ENCODE results near the gene OSER1. TPM values are rescaled to one million over a fixed set of nuclear protein-coding genes. Genes with fewer than 3 reads are reported as not detected.

The OSER1 gene
- total and polyA plus RNA-seq, 5 donors from 2014 or later: 48.4 to 137 (median 68.8) TPM

- DNase-seq: no peak
- H3K4me1 Mint-ChIP-seq: peaks cover 41 to 73% (median 53%) of the 10 kb centered on the region in 4 donors
- peaks cover 23% of the 10 kb centered on the region for H3K36me3 Mint-ChIP-seq
Measured at GRCh38 chr20:44207126-44207723, 3.3 kb downstream of the OSER1 start.

DNA sequence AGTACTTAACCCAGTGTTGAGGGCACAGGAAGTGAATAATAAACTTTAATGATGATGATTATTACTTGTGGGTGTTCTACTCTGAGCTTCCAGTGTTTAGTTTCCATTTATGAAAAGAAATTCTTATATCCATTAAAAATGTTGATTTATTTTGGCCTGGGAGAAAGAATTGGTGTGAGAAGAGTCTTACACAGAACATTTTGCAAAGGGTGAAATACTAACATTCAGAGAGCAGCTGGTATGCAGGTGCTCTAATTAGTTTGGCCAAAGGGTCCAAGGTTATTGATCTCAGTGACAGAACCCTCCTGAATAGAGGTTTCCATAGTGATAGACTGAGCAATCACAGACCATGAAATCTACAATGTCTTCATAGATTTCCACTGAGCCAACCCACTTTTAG, 4.4 kb downstream of the OSER1 start:
- H3K27me3 Mint-ChIP-seq: no peaks in the 10 kb centered on the region
- no peak for ATAC-seq (ENCODE audit: low read depth in 2 of 2)
- peaks cover 29% of the 10 kb centered on the region for H3K4me1 ChIP-seq (ENCODE audit: control insufficient read depth, insufficient read depth, low read length, poor library complexity, severe bottlenecking)
- H3K4me3 ChIP-seq (ENCODE audit: low read depth, low read length): no peak overlapping the region
- peaks cover 31% of the 10 kb centered on the region for H3K36me3 Mint-ChIP-seq
- no peak for DNase-seq
- peaks cover 39 to 71% (median 56%) of the 10 kb centered on the region in 4 donors for H3K4me1 Mint-ChIP-seq
- no peaks in the 10 kb centered on the region for H3K9me3 ChIP-seq (ENCODE audit: control insufficient read depth in 2 of 2, low read length in 2 of 2)
- H3K36me3 ChIP-seq (ENCODE audit: control insufficient read depth, insufficient read depth, low read length): peaks cover 47% of the 10 kb centered on the region
- no peak overlapping the region for H3K27ac ChIP-seq (ENCODE audit: insufficient read depth, low read length, poor library complexity, severe bottlenecking)
- H3K9me3 Mint-ChIP-seq: no peaks in the 10 kb centered on the region
- no peaks in the 10 kb centered on the region for H3K27me3 ChIP-seq (ENCODE audit: control insufficient read depth, insufficient read depth, low read length)
- no peak overlapping the region for H3K27ac Mint-ChIP-seq
- H3K4me3 Mint-ChIP-seq: peak overlapping the region in 2 of 4 donors; percentile 35 to 85

More at GRCh38 chr20:44207126-44207723, 3.3 kb downstream of the OSER1 start:
- H3K9me3 ChIP-seq (ENCODE audit: control insufficient read depth in 2 of 2, low read length in 2 of 2): no peaks in the 10 kb centered on the region
- Mint-ChIP-seq H3K27me3 (no peaks in the 10 kb centered on the region), H3K9me3 (no peaks in the 10 kb centered on the region), H3K27ac (peak overlapping the region in 1 of 3 donors; percentile 24), H3K4me3 (peak overlapping the region in 2 of 4 donors; percentile 53 to 88)
- peaks cover 40% of the 10 kb centered on the region for H3K4me1 ChIP-seq (ENCODE audit: control insufficient read depth, insufficient read depth, low read length, poor library complexity, severe bottlenecking)
- H3K36me3 ChIP-seq (ENCODE audit: control insufficient read depth, insufficient read depth, low read length): peaks cover 37% of the 10 kb centered on the region
- no peak for ATAC-seq (ENCODE audit: low read depth in 2 of 2)
- H3K27me3 ChIP-seq (ENCODE audit: control insufficient read depth, insufficient read depth, low read length): no peaks in the 10 kb centered on the region
- H3K27ac ChIP-seq (ENCODE audit: insufficient read depth, low read length, poor library complexity, severe bottlenecking): peak overlapping the region; percentile 17
- no peak overlapping the region for H3K4me3 ChIP-seq (ENCODE audit: low read depth, low read length)

DNA sequence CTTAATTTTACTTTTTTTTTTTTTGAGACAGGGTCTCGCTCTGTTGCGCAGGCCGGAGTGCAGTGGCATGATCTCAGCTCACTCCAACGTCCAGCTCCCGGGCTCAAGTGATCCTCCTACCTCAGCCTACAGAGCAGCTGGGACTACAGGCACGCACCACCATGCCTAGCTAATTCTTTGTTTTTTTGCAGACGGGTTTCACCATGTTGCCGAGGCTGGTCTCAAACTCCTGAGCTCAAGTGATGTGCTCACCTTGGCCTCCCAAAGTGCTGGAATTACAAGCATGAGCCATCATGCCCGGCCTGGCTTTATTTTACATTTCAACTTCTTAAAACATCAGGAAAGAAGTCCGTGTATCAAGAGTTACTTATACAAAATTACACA, 5.7 kb downstream of the OSER1 start:
- H3K27me3 Mint-ChIP-seq: no peaks in the 10 kb centered on the region
- H3K27ac ChIP-seq (ENCODE audit: insufficient read depth, low read length, poor library complexity, severe bottlenecking): no peak overlapping the region
- no peak overlapping the region for H3K27ac Mint-ChIP-seq
- H3K36me3 Mint-ChIP-seq: peaks cover 39% of the 10 kb centered on the region
- peaks cover 60% of the 10 kb centered on the region for H3K36me3 ChIP-seq (ENCODE audit: control insufficient read depth, insufficient read depth, low read length)
- H3K4me1 ChIP-seq (ENCODE audit: control insufficient read depth, insufficient read depth, low read length, poor library complexity, severe bottlenecking): peaks cover 24% of the 10 kb centered on the region
- no peak for DNase-seq
- no peak for ATAC-seq (ENCODE audit: low read depth in 2 of 2)
- no peaks in the 10 kb centered on the region for H3K9me3 Mint-ChIP-seq
- H3K4me3 Mint-ChIP-seq: no peak overlapping the region
- no peak overlapping the region for H3K4me3 ChIP-seq (ENCODE audit: low read depth, low read length)
- no peaks in the 10 kb centered on the region for H3K9me3 ChIP-seq (ENCODE audit: control insufficient read depth in 2 of 2, low read length in 2 of 2)
- H3K27me3 ChIP-seq (ENCODE audit: control insufficient read depth, insufficient read depth, low read length): no peaks in the 10 kb centered on the region
- H3K4me1 Mint-ChIP-seq: peaks cover 46 to 74% (median 55%) of the 10 kb centered on the region in 4 donors

- ATAC-seq (ENCODE audit: low read depth in 2 of 2): no peak
- H3K36me3 ChIP-seq (ENCODE audit: control insufficient read depth, insufficient read depth, low read length): peaks cover 65% of the 10 kb centered on the region
- peaks cover 41 to 73% (median 53%) of the 10 kb centered on the region in 4 donors for H3K4me1 Mint-ChIP-seq
Measured at GRCh38 chr20:44204156-44204831, 6.3 kb downstream of the OSER1 start.

DNA sequence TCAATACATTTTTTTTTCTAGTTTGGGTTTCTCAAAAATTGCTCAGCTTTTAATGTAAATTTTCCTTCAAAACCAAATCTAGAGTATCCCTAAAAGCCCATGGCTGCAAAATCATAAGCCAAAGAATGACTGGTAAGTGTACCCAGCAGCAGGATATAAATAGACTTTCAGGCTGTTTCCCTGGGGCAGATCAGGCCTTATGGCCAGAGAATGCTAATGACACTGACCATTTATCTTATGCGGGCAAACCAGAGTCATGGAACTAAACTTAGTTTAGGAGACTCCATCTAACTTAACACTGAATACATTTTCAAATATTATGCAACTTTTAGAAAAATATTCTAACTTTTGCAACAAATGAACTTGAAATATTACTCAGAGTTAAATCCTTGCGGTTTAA, 7.4 kb downstream of the OSER1 start:
- H3K4me3 ChIP-seq (ENCODE audit: low read depth, low read length): no peak overlapping the region
- no peak overlapping the region for H3K27ac ChIP-seq (ENCODE audit: insufficient read depth, low read length, poor library complexity, severe bottlenecking)
- peaks cover 8% of the 10 kb centered on the region for H3K4me1 ChIP-seq (ENCODE audit: control insufficient read depth, insufficient read depth, low read length, poor library complexity, severe bottlenecking)
- ATAC-seq (ENCODE audit: low read depth in 2 of 2): no peak
- Mint-ChIP-seq H3K27ac (no peak overlapping the region), H3K9me3 (no peaks in the 10 kb centered on the region), H3K36me3 (peaks cover 49% of the 10 kb centered on the region), H3K4me3 (no peak overlapping the region), H3K27me3 (no peaks in the 10 kb centered on the region), H3K4me1 (peaks cover 36 to 68% (median 45%) of the 10 kb centered on the region in 4 donors)
- no peaks in the 10 kb centered on the region for H3K27me3 ChIP-seq (ENCODE audit: control insufficient read depth, insufficient read depth, low read length)
- no peaks in the 10 kb centered on the region for H3K9me3 ChIP-seq (ENCODE audit: control insufficient read depth in 2 of 2, low read length in 2 of 2)
- peaks cover 74% of the 10 kb centered on the region for H3K36me3 ChIP-seq (ENCODE audit: control insufficient read depth, insufficient read depth, low read length)
- no peak for DNase-seq

More at GRCh38 chr20:44204156-44204831, 6.3 kb downstream of the OSER1 start:
- no peaks in the 10 kb centered on the region for H3K9me3 Mint-ChIP-seq
- H3K4me3 ChIP-seq (ENCODE audit: low read depth, low read length): no peak overlapping the region
- H3K4me1 ChIP-seq (ENCODE audit: control insufficient read depth, insufficient read depth, low read length, poor library complexity, severe bottlenecking): peaks cover 19% of the 10 kb centered on the region
- no peaks in the 10 kb centered on the region for H3K9me3 ChIP-seq (ENCODE audit: control insufficient read depth in 2 of 2, low read length in 2 of 2)
- no peak overlapping the region for H3K27ac ChIP-seq (ENCODE audit: insufficient read depth, low read length, poor library complexity, severe bottlenecking)
- peaks cover 45% of the 10 kb centered on the region for H3K36me3 Mint-ChIP-seq
- no peaks in the 10 kb centered on the region for H3K27me3 ChIP-seq (ENCODE audit: control insufficient read depth, insufficient read depth, low read length)
- no peaks in the 10 kb centered on the region for H3K27me3 Mint-ChIP-seq
- no peak for DNase-seq
- H3K4me3 Mint-ChIP-seq: no peak overlapping the region
- H3K27ac Mint-ChIP-seq: no peak overlapping the region

GRCh38 chr20:44200983-44201382, 9.6 kb downstream of the OSER1 start:
- H3K27ac ChIP-seq (ENCODE audit: insufficient read depth, low read length, poor library complexity, severe bottlenecking): no peak overlapping the region
- no peak for DNase-seq
- H3K4me1 Mint-ChIP-seq: peaks cover 24 to 47% (median 29%) of the 10 kb centered on the region in 4 donors
- peaks cover 90% of the 10 kb centered on the region for H3K36me3 ChIP-seq (ENCODE audit: control insufficient read depth, insufficient read depth, low read length)
- peaks cover 59% of the 10 kb centered on the region for H3K36me3 Mint-ChIP-seq
- H3K27me3 ChIP-seq (ENCODE audit: control insufficient read depth, insufficient read depth, low read length): no peaks in the 10 kb centered on the region
- H3K4me3 Mint-ChIP-seq: no peak overlapping the region
- no peak for ATAC-seq (ENCODE audit: low read depth in 2 of 2)
- no peaks in the 10 kb centered on the region for H3K27me3 Mint-ChIP-seq
- no peaks in the 10 kb centered on the region for H3K9me3 ChIP-seq (ENCODE audit: control insufficient read depth in 2 of 2, low read length in 2 of 2)
- H3K4me1 ChIP-seq (ENCODE audit: control insufficient read depth, insufficient read depth, low read length, poor library complexity, severe bottlenecking): peaks cover 4% of the 10 kb centered on the region
- no peaks in the 10 kb centered on the region for H3K9me3 Mint-ChIP-seq
- H3K4me3 ChIP-seq (ENCODE audit: low read depth, low read length): no peak overlapping the region
- H3K27ac Mint-ChIP-seq: peak overlapping the region in 1 of 3 donors; percentile 27

DNA sequence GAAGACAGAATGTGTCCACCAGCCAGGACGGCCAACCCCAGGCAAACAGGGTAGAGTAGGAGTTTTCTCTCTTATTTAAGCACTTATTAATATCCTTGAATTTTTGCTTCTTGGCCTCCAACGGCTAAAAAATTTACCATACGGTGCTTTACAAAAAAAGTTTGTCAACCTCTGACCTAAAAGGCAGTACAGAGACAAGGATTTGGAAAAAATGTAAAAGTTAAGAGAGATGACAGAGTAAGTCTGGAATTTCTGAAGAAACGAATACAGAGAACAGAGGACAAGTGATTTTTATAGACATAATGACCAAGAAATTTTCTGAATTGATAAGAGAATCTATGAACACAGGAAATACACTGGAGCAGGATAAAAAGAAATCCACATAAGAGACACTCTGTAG, 10.2 kb downstream of the OSER1 start:
- H3K4me3 Mint-ChIP-seq: peak overlapping the region in 1 of 4 donors; percentile 21
- H3K9me3 Mint-ChIP-seq: no peaks in the 10 kb centered on the region
- Histone ChIP-seq H3K27me3 (ENCODE audit: control insufficient read depth, insufficient read depth, low read length) (no peaks in the 10 kb centered on the region), H3K9me3 (ENCODE audit: control insufficient read depth in 2 of 2, low read length in 2 of 2) (no peaks in the 10 kb centered on the region), H3K36me3 (ENCODE audit: control insufficient read depth, insufficient read depth, low read length) (peaks cover 85% of the 10 kb centered on the region), H3K27ac (ENCODE audit: insufficient read depth, low read length, poor library complexity, severe bottlenecking) (no peak overlapping the region), H3K4me3 (ENCODE audit: low read depth, low read length) (no peak overlapping the region), H3K4me1 (ENCODE audit: control insufficient read depth, insufficient read depth, low read length, poor library complexity, severe bottlenecking) (peaks cover 4% of the 10 kb centered on the region)
- DNase-seq (no peak), ATAC-seq (ENCODE audit: low read depth in 2 of 2) (no peak)
- no peaks in the 10 kb centered on the region for H3K27me3 Mint-ChIP-seq
- H3K36me3 Mint-ChIP-seq: peaks cover 58% of the 10 kb centered on the region
- H3K27ac Mint-ChIP-seq: no peak overlapping the region
- H3K4me1 Mint-ChIP-seq: peaks cover 24 to 45% (median 31%) of the 10 kb centered on the region in 4 donors
